Measurements from ENCODE around the gene NLRP9. TPM values are rescaled to one million over a fixed set of nuclear protein-coding genes. Genes with fewer than 3 reads are reported as not detected.

Gene NLRP9
- total RNA-seq, 1 donor from 2014 or later, result not detected

DNA sequence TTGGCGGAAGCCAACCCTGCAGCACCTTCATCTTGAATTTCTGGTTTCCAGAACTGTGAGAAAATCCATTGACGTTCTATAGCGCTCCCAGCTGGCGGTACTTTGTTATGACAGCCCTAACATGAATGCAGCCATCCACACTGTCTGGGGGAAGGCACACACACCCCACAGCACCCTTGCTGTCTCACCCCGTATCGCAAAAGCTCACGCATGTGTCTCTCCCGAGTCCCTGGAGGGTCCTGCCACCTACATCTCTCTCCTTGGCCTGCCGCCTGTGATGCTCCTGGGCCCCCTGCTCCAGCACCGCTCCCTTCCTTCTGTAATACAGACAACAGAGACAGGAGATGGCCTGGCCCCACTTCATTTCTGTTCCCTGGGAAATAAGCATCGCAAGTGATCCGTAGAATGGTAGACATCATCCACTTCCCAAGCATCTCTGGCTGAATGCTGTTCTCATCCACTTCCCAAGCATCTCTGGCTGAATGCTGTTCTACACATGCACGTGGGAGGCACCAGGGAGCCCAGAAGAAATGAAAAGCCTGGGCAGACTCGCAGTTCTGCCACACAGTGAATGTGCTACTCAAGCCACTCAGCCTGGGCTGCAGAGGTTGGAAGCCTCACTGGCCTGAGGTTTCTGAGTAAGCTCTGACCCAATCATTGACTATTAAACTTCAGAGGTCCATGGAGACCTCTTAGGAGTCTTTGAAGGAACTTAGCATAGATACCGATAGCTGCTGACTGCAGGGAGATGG lies 33.5 kb downstream of the NLRP9 start:
- DNase-seq (ENCODE audit: extremely low read depth, low read depth, low spot score), result no peak

DNA sequence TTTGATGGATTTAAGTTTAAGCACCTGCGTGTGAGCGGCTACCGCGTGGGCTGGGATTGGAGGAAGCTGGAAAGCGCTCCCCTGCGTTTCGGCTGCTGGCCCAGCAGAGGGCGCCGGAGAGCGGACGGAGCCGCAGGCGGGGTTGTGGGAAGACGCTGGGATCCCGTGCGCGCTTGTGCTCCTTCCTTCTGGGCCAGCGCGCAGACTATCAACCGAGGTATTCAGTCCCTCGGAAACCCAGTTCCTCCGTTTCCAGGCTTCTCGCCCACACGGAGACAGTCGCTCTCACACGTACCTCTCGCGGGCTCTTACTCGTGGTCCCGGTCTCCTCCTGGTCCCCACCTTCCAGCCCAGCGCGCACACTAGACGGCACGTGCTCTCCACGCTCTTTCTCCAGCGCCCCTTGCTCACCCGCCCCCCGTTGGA lies 34.4 kb downstream of the NLRP9 start:
- no peak for DNase-seq (ENCODE audit: extremely low read depth, low read depth, low spot score)

DNA sequence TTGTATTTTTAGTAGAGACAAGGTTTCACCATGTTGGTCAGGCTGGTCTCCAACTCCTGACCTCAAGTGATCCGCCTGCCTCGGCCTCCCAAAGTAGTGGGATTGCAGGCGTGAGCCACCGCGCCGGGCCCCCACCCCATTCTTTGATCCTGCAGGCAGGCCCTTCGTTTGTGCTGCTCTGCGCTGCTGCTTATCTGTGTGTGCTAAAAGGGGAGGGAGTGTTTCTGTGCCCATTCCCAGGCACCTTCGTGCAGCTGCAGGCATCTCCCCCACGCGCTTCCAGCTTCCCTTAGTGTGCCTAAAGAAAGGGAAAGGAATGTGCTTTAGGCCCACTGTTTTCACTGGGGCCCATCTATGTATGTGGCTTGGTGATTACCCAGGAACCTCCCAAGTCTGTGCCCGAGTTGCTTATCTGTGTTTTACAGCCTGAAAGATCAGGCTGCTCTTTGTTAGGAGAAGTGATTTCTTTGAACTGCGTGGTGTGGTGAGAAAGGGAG lies 36.0 kb downstream of the NLRP9 start:
- no peak for DNase-seq (ENCODE audit: extremely low read depth, low read depth, low spot score)

DNA sequence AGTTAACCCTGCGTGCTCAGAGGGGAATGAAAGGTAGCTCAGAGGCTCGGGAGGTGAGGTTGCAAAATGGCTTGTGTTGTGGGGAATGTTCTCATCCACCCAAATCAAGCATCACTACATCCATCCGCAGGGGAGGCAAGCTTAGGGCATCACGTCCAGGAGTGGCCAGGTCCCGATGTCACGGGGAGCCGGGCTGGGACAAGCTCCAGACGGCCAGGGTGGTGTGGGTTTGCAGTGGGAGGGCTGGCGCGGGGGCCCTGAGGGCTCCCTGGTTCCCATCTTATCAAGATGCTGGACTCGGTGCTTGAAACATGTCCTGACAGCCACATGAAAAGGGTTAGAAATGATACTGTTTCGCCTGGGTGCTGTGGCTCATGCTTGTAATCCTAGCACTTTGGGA lies 37.4 kb downstream of the NLRP9 start:
- DNase-seq (ENCODE audit: extremely low read depth, low read depth, low spot score), result no peak

DNA sequence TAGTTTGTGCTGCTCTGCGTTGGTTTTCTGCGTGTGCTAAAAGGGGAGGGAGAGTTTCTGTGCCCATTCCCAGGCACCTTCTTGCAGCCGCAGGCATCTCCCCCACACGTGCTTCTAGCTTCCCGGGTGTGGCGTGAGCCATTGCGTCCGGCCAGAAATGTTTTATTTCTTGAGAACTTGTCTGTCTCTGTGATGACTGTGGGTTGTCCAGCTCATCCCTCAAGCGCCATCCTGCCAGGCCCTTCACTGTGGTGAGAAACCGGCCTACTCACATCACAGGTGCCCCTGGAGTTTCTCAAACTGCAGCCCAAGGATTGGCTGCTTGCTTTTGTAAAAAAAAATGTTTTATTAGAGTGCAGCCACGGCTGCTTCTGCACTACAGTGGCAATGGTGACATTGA lies 39.0 kb downstream of the NLRP9 start:
- no peak for DNase-seq (ENCODE audit: extremely low read depth, low read depth, low spot score)

DNA sequence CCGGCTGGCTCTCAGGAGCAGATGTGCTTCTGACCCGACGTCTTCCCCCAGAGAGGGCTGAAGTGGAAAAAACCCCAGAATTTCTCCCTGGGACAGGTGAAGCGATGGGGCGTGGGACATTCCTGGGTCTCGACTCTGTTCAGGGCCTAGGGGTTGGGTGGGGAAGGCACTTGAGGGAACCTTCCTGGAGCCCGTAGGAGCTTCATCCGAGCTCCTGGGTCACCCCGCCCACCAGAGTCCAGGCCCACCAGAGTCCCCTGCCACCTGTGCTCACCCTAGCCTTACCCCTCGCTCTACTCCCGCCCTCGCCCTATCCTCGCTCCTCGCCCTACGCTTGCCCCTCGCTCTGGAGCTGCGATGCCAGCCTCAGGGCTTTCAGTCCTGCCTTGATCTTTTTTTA lies 39.9 kb downstream of the NLRP9 start:
- no peak for DNase-seq (ENCODE audit: extremely low read depth, low read depth, low spot score)

DNA sequence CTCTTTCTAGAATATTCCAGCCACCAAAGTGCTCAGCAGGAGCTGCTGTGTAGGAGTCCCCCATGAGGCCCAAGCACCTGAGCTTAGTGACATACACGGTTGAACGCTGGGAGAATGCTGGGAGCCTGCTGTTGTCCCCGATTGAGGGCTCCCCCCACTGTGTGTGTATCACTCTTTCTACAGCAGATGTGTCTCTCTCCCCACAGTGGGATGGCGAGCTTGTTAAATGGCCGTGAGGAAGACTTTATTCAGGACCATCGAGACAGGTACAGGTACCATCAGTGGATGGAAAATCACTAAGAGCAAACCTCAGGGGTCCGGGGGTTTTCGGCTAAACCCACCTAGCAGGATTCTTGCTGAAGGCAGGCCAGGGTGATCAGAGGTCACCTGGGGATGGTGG lies 40.5 kb downstream of the NLRP9 start:
- no peak for DNase-seq (ENCODE audit: extremely low read depth, low read depth, low spot score)

DNA sequence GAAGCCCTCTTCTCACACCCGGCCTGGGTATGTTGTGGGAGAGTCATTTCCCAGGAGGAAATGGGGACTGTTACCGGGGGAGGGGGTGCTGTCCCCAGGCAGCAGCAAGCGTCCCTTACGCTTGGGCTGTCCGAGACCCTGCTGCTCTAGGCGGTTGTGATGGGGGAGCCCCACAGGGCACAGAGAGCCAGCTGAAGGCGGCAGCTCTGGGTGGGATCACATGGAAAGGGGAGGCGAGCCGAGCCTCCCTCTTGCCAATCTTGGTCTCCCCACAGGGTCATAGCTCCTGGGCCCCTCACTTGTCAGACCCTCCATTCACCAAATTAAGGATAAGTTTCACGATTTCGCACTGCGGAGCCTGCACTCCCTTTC lies 41.1 kb downstream of the NLRP9 start:
- DNase-seq (ENCODE audit: extremely low read depth, low read depth, low spot score), result no peak

DNA sequence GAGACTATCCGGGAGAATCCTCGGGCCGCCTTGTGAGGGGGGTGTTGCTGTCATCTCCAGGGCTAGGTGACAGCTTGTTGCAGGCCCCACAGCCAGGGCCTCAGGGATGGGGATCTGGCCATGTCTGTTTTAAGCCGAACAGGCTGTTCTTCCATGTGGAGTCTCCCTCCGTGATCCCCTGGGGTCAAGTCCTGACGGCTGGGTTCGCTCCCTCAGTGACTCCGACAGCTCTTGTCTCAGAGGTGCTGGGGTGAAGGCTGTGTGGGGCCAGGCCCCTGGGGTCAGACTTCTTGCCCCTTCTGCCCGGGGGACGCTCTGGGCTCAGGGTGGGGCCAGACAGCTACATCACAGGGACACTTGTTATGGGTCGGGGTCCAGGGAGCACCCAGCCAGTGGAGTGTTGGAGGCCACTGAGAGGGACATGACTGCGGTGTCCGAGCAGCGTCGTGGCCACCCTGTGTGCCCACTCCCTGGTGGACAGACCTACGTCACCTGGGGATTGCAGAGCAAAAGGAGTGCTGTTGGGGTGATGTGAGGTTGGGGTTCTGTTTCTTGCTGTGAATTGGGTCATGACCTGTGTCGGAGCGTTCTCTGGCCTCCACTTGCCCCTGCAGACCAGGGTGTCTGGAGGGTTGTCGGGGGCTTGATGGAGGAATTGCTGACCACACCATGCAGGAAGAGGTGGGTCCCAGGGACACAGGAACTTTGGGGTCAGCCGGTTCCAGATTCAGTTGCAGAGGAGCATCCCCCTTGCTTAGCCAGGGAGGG lies 41.7 kb downstream of the NLRP9 start:
- DNase-seq (ENCODE audit: extremely low read depth, low read depth, low spot score), result no peak

DNA sequence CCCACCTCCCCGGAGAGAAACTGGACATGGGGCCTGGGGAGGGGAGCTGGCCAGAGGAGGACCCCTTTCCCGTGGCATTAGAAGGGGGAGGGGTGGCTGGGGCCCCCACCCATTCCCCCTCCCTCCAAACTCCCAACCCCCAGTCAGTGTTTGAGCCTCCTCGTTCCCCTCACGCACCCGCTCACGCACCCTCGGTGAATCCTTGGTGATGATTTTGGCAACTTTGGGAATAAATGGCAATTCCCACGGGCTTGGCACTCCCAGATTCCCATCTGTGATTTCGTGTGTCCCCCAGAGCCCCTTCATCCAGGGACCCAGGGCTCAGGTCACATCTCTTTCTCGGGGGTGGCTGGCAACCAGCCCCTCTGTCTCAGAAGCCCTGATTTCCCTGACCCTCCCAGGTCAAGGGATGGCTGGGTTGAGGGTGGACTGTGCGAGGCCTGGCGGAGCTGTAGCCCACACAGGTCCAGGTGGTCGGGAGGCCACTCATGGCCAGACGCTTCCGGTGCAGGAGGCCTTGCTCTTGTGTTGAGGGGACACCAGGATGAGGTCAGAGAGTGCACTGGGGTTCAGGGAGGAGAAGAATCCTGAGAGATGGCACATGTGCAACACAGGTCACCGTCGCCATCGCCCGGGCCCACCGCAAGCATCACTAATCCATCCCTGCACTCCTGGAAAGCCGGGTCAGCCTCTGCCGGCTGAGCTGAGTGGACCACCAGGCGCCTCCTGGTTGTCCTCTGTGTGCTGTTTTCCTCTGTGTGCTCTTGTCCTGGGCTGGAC lies 42.5 kb downstream of the NLRP9 start:
- DNase-seq (ENCODE audit: extremely low read depth, low read depth, low spot score), result no peak

DNA sequence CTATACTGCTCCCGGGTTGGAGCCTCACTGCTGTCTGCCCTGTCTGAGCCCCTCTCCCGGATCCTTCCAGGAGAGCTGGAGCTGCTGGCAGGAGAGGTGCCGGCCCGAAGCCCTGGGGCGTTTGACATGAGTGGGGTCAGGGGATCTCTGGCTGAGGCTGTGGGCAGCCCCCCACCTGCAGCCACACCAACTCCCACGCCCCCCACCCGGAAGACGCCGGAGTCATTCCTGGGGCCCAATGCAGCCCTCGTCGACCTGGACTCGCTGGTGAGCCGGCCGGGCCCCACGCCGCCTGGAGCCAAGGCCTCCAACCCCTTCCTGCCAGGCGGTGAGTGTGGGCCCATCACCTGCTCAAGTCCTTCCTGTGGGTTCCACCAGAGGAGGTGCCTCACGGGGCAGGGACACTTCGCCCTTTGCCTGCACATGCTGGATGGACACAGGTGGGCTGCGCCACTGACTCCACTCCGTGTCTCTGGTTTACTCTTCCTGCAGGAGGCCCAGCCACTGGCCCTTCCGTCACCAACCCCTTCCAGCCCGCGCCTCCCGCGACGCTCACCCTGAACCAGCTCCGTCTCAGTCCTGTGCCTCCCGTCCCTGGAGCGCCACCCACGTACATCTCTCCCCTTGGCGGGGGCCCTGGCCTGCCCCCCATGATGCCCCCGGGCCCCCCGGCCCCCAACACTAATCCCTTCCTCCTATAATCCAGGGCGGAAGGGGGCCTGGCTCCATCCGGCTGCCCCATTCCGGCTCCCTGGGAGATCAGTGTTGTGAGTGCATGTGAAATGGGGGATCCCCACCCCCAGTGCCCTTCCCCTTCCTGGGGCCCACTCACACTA lies 43.3 kb downstream of the NLRP9 start:
- DNase-seq (ENCODE audit: extremely low read depth, low read depth, low spot score), result no peak

DNA sequence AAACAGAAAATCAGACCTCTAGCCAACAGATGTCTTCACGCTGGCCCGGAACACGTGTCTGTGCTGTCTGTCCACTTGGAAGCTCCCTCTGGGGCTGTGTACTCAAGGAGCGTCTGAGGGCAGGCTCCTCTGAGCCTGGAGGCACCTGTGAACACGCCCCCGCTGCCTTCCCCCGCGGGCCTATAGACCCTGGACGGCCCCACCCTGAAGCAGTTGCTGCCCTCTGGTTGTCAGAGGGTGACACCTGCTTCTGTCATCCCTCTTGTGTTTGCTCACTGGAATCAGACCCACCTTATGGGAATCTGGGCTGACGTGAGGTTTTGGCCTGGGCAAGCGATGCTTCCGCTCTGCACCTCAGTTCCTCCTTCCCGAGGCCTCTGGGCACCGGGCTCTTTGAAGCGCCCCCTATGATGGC lies 44.0 kb downstream of the NLRP9 start:
- DNase-seq (ENCODE audit: extremely low read depth, low read depth, low spot score), result no peak

DNA sequence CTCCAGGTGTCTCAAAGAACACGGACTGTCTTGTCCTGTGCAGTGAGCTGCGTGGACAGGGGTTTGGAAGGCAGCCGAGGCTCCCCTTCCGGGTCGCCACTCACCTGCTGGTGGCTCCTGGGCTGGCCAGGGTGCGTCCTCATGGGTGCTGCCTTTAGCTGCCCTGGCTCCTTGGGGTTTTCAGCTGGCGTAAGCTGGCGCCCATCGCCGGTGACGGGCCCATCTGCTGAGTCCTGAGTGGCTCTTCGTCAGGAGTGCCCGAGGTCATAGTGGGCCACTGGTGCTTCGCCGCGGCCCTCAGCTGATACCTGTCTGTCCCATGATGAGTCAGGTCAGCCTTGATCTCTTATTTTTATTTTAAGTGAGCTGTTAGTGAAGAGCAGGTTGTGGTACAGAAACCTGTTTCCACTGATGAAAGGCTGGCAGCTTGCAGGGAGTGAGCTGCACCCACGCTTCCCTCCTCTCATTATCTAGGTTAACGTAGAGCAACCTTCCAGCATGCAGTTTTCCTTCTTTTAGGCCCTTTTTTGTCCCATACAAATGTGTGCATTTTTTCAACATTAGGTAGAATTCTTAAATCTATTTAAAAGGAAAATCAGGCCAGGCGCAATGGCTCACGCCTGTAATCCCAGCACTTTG lies 44.7 kb downstream of the NLRP9 start:
- DNase-seq (ENCODE audit: extremely low read depth, low read depth, low spot score), result no peak

DNA sequence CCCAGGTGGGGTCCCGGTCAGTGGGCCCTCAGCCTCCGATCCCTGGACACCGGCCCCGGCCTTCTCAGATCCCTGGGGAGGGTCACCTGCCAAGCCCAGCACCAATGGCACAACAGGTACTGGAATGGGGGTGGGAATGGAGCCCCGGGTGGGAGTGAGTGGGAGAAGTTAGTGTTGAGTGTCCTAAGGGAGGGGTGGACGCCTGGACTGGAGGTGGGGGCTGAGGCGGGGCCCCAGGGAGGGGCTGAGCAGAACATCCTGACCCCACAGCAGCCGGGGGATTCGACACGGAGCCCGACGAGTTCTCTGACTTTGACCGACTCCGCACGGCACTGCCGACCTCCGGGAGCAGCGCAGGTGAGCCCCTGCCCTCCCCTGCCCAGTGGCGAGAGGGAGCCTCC lies 45.5 kb downstream of the NLRP9 start:
- no peak for DNase-seq (ENCODE audit: extremely low read depth, low read depth, low spot score)

DNA sequence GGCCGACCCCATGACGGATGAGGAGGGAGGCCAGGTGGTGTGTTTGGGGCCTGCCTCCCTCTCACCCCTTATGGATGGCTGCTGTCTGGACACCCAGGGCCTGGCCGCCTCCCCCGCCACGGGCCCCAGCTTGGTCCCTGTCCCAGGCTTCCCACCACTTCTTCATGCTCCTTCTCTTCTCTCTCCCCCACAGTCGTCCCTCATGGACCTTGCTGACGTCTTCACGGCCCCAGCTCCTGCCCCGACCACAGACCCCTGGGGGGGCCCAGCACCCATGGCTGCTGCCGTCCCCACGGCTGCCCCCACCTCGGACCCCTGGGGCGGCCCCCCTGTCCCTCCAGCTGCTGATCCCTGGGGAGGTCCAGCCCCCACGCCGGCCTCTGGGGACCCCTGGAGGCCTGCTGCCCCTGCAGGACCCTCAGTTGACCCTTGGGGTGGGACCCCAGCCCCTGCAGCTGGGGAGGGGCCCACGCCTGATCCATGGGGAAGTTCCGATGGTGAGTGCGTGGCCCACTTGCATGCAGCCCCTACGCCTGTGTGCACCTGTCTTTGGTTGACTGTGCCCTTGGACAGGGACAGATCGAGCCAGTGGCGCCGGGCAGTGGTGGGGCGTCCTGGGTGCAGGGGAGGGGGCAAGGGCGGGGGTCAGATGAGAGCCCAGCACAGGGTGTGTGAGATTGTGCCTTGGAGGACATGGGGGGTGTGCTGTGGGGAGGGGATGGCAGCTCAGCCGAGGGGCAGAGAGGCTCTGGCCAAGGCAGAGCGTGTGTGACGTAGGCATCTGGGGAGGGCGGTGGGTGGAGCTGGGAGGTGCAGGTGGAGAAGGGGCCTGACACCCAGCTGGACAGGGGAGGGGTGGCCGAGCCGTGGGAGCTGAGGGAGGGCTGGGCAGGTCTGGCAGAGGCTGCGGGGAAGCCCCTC lies 46.4 kb downstream of the NLRP9 start:
- DNase-seq (ENCODE audit: extremely low read depth, low read depth, low spot score), result no peak

DNA sequence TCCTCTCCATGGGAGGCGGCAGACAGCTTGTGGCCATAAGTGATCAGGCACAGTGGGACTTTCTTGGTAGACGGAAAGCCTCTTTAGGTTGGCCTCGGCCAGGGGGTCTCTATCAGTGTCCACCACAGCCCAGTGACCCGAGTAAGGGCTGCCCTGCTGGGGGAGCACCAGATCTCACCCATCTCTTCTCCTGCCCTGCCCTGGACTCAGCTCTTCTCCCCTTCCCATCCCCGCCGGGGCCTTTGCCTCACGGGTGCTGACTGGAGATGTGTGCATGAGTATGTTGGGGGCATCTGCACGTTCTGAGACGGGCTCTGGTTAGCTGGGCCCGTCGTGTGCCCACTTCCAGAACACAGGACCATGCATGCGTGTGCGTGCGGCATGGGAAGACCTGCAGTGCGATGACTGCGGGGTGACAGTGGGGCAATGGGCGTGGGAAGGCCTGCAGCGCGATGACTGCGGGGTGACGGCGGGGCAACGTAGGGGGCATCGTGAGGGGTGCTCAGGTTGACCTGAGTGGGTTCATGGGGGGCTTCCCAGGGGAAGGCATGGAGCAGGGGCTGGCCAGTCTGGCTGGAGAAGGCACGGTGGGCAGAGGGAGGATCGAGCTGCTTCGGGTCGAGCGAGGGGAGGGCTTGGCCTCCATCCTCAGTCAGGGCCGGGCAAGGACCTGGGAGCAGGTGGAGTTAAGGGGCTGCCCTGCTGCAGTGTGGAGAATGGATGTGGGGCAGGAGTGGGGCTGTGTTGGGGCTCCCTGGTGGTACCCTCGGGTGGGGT lies 47.2 kb downstream of the NLRP9 start:
- no peak for DNase-seq (ENCODE audit: extremely low read depth, low read depth, low spot score)

DNA sequence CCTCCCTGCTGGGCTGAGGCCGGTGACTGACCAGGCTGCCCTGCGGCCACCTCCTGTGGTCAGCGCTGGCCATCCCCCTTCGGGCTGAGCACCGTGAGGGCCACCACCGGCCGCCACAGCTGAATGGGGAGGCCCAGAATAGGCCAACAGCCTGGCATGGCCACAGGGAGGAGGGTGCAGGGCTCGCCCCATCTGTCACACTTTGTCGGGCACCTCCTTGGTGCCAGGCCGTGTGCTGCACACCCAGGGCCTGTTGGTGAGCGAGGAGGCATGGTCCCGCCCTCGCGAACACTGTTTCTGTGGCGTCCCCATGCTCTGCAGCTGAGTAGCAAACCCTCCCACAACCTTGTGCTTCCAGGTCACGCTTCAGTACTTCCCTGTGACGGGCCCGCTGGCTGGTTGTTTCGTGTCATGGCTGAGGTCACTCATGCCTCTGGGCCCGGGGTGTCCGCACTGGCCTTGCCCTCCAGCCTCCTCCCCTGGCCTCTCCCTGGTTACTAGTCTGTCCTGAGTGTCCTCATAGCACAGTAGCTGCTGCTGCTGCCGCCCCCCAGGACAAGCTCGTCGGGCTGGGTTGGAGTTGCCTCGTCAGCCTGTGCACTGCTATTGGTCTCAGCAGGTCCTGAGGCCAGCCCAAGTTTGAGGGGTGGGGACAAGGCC lies 48.0 kb downstream of the NLRP9 start:
- no peak for DNase-seq (ENCODE audit: extremely low read depth, low read depth, low spot score)
